Stimulated activated CD4-positive, alpha-beta T cell treated with anti-CD3 and anti-CD28 coated beads, Interleukin-2, amount 100 ng/mL, for 48 hours (primary cell): ENCODE results near the gene COL4A2.
A peak's percentile ranks its signal among the peaks of the same experiment; 100 is the strongest.

ENCODE experiments used
- DNase-seq, 2 donors: peaks; one replicate each; pipeline ENCODE4 v3.0.0-alpha.2; 2020

COL4A2 gene

GRCh38 chr13:110548891-110549794 lies 242.1 kb downstream of the COL4A2 start:
- no peak for DNase-seq

- no peak for DNase-seq
Measured at GRCh38 chr13:110549795-110550160, 242.7 kb downstream of the COL4A2 start.

GRCh38 chr13:110551284-110551683 lies 244.2 kb downstream of the COL4A2 start:
- DNase-seq: no peak

- no peak for DNase-seq
Measured at GRCh38 chr13:110552767-110553166, 245.7 kb downstream of the COL4A2 start.

GRCh38 chr13:110553417-110553816 lies 246.3 kb downstream of the COL4A2 start:
- DNase-seq: no peak

GRCh38 chr13:110554227-110554836 lies 247.2 kb downstream of the COL4A2 start:
- no peak for DNase-seq

- DNase-seq: no peak
Measured at GRCh38 chr13:110554946-110555345, 247.9 kb downstream of the COL4A2 start.

GRCh38 chr13:110555601-110556223 lies 248.6 kb downstream of the COL4A2 start:
- no peak for DNase-seq

GRCh38 chr13:110556224-110556606 lies 249.1 kb downstream of the COL4A2 start:
- no peak for DNase-seq

- no peak for DNase-seq
Measured at GRCh38 chr13:110557082-110557481, 250.0 kb downstream of the COL4A2 start.

- no peak for DNase-seq
Measured at GRCh38 chr13:110557610-110558305, 250.7 kb downstream of the COL4A2 start.

- DNase-seq: no peak
Measured at GRCh38 chr13:110559429-110559943, 252.4 kb downstream of the COL4A2 start.

GRCh38 chr13:110559986-110560385 lies 252.9 kb downstream of the COL4A2 start:
- DNase-seq: no peak

- peak in 1 of 2 donors; percentile 6 for DNase-seq
Measured at GRCh38 chr13:110560601-110561343, 253.7 kb downstream of the COL4A2 start.

- peak; percentile 29 to 33 for DNase-seq
Measured at GRCh38 chr13:110561344-110562035, 254.4 kb downstream of the COL4A2 start, which contains the start of gene RAB20. TSS of gene RAB20 (minus strand) at chr13:110561722. CDS start at chr13:110561519, 203 bp downstream.

- no peak for DNase-seq
Measured at GRCh38 chr13:110562036-110562597, 255.0 kb downstream of the COL4A2 start.
